Gastrocnemius medialis (tissue), 4 donors: ENCODE results near the gene COASY. TPM values are rescaled to one million over a fixed set of nuclear protein-coding genes. Genes with fewer than 3 reads are reported as not detected.
A peak's percentile ranks its signal among the peaks of the same experiment; 100 is the strongest.

Source experiments
- ATAC-seq, 2 donors: fragments of 150-250 bp; one replicate each; pipeline ENCODE4 v1.9.1; 2016
- DNase-seq, 2 donors: peaks; one replicate each; pipeline ENCODE4 v3.0.0-alpha.2; 2019
- H3K27ac ChIP-seq, 4 donors: fragments of 200-600 bp; sonication (generic); 1 replicate in 1 of 4; 2 replicates in 3 of 4; pipeline ENCODE4 v1.5.1; 2016 to 2018; ENCODE audit warnings: mild to moderate bottlenecking in 2 of 4, moderate library complexity in 1 of 4
- H3K27me3 ChIP-seq, 3 donors: fragments of 200-600 bp; sonication (generic) in 2 of 3; 1 replicate in 1 of 3; 2 replicates in 2 of 3; pipeline versions ENCODE4 v1.5.1 to v1.6.0; 2016 to 2019; ENCODE audit warnings: mild to moderate bottlenecking in 1 of 3, moderate library complexity in 1 of 3
- H3K36me3 ChIP-seq, 2 donors: fragments of 200-600 bp; sonication (generic) in 1 of 2; one replicate each; pipeline ENCODE4 v1.5.1; 2017 to 2018
- H3K4me1 ChIP-seq, 2 donors: fragments of 200-600 bp; sonication (generic) in 1 of 2; one replicate each; pipeline ENCODE4 v1.5.1; 2016 to 2017; ENCODE audit warnings: mild to moderate bottlenecking in 2 of 2
- H3K4me3 ChIP-seq, 4 donors: fragments of 200-600 bp; sonication (generic) in 3 of 4; 1 replicate in 1 of 4; 2 replicates in 3 of 4; pipeline ENCODE4 v1.5.1; 2016 to 2019; ENCODE audit warnings: mild to moderate bottlenecking in 2 of 4
- H3K9me3 ChIP-seq, 3 donors: fragments of 200-600 bp; sonication (generic) in 2 of 3; 1 replicate in 1 of 3; 2 replicates in 2 of 3; pipeline ENCODE4 v1.5.1; 2016 to 2019
- CTCF ChIP-seq, 5 experiments: fragments of 450-650 bp in 3 of 5; fragments of 200-600 bp in 2 of 5; sonication (generic) in 2 of 5; IDR thresholded peaks in 4 of 5; conservative IDR thresholded peaks in 1 of 5; 1 replicate in 4 of 5; 2 replicates in 1 of 5; pipeline ENCODE4 v1.5.1; 2016 to 2019; ENCODE audit warnings: antibody characterized with exemption in 5 of 5, mild to moderate bottlenecking in 3 of 5, moderate library complexity in 3 of 5
- POLR2A ChIP-seq, 2 donors: fragments of 450-650 bp; IDR thresholded peaks; one replicate each; pipeline ENCODE4 v1.6.1; 2017; ENCODE audit warnings: antibody characterized with exemption in 2 of 2, mild to moderate bottlenecking in 2 of 2, moderate library complexity in 2 of 2
- in situ Hi-C, 4 donors: fragments of 200-750 bp; cut with MboI; loops; one replicate each; pipeline versions ENCODE4 v1.15.0 to v1.8.0; 2017; ENCODE audit warnings: low sequenced_read_pairs in 4 of 4
- intact Hi-C: fragments of 100-400 bp; cut with DNase I; formaldehyde crosslinking; loops from one replicate; pipeline ENCODE4 v1.15.1; 2023; ENCODE audit warnings: low total_unique reads
- total RNA-seq, 4 donors: library from RNA; depleted of rRNA; stranded (reverse); fragments of >200 nt; gene quantifications; one replicate each; pipeline versions ENCODE4 v1.1.0 to v1.2.3, GENCODE V29; 2016

The COASY gene
- 10 to 100 TPM; 22.4 to 39.9 (median 27.5) TPM for total RNA-seq

DNA sequence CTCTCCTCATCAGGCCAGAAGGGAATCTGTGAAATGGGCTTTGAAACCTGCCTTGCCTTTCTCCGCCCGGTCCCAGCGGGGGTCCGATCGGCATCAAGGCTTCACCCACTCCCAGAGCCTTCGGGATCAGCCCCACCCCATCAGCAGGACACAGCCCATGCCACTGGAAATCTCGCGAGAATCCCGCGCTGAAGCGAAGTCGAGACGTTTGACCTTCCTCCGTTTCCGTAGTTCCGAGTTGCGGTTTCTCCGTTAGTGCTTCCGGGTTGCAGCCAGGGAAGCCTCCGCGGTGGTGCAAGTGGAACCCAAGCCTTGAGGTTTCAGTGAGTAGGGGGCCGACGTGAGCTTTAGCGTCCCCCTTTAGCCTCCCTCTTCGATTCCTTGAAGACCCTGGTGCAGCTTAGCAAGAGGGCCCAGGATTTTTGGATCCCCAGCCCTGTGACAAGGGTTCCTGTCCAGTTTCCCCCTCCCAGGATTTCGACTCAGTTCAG is at the start of gene COASY:
COASY (plus strand) TSS at position 252 of the 491 bp plus-strand sequence. CDS start 475 bp downstream, outside the sequence.
- intact Hi-C loops = no loop called here
- TF ChIP-seq CTCF (IDR thresholded peaks at IDR 0.05 in 4 of 5, conservative IDR thresholded peaks at IDR 0.05 in 1 of 5) (no peak), POLR2A (IDR thresholded peaks at IDR 0.05) (peak; percentile 45 to 70)
- H3K4me1 ChIP-seq = peaks cover 27 to 30% of the 10 kb centered on the region in 2 donors
- peaks cover 0 to 20% of the 10 kb centered on the region in 2 donors for H3K36me3 ChIP-seq
- in situ Hi-C loops = no loop called here
- H3K4me3 ChIP-seq = peak within 1 kb of the TSS; percentile 83 to 99 (median 94)
- no peaks in the 10 kb centered on the region for H3K9me3 ChIP-seq
- H3K27me3 ChIP-seq = no peaks in the 10 kb centered on the region
- ATAC-seq = peak; percentile 83 to 86
- peak within 1 kb of the TSS; percentile 88 to 89 (median 88) for H3K27ac ChIP-seq
- peak; percentile 91 to 94 for DNase-seq

DNA sequence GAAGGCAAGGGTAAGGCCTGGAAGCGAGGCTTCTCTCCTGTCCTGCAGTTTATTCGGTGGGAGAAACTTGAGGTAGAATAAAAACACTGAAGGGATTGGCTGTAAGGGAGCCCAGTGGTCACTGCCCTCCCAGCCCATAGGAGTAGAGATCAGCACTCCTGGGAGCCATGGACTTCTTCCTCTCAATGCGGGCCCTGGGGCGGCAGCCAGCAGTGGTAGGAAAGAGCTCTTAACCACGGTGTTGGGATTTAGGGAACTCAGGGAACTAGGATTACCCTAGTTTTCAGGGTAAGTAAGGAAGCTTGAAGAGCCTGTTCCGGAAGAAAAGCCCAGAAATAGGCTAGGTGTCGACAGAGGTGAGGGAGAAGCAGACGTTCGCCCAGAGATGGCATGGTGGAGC is 49.7 kb upstream of the COASY start:
- TF ChIP-seq CTCF (IDR thresholded peaks at IDR 0.05 in 4 of 5, conservative IDR thresholded peaks at IDR 0.05 in 1 of 5) (no peak), POLR2A (IDR thresholded peaks at IDR 0.05) (no peak)
- Histone ChIP-seq H3K36me3 (peaks cover 4 to 76% of the 10 kb centered on the region in 2 donors), H3K4me1 (peaks cover 4 to 12% of the 10 kb centered on the region in 2 donors), H3K9me3 (no peaks in the 10 kb centered on the region), H3K27me3 (no peaks in the 10 kb centered on the region), H3K4me3 (no peak overlapping the region), H3K27ac (peak overlapping the region; percentile 48 to 68 (median 52))
- intact Hi-C loops (no loop called here), in situ Hi-C loops (no loop called here)
- DNase-seq (no peak), ATAC-seq (no peak)

DNA sequence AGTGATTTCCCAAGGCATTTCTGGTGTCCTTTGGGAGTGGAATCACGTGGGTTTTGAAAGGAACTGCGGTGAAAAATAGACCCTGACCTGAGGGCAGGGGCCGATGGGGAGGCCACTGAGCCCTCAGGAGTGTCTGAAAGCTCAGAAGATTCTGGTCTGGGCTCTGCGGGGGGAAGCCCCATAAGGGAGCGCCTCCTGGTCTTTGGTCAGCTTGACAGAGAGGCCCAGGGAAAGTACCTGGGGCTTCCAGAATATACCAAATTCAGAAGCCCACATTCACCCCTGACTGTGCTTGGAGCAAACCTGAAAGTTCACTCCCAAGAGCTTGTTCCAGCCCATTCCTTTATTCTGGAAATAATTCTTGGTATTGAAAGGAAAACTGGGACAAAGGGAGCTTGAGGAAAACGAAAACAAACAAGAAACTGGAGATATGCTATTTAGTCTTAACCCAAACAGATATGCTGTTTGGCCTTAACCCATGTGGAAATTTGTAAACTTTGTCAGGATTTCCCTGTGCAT is 49.2 kb upstream of the COASY start:
- Histone ChIP-seq H3K27ac (peak overlapping the region; percentile 48 to 68 (median 52)), H3K4me3 (no peak overlapping the region), H3K4me1 (peaks cover 10 to 18% of the 10 kb centered on the region in 2 donors), H3K36me3 (peaks cover 4 to 71% of the 10 kb centered on the region in 2 donors), H3K9me3 (no peaks in the 10 kb centered on the region), H3K27me3 (no peaks in the 10 kb centered on the region)
- DNase-seq (no peak), ATAC-seq (no peak)
- intact Hi-C loops = no loop called here
- TF ChIP-seq POLR2A (IDR thresholded peaks at IDR 0.05) (no peak), CTCF (IDR thresholded peaks at IDR 0.05 in 4 of 5, conservative IDR thresholded peaks at IDR 0.05 in 1 of 5) (no peak)
- in situ Hi-C loops = no loop called here

DNA sequence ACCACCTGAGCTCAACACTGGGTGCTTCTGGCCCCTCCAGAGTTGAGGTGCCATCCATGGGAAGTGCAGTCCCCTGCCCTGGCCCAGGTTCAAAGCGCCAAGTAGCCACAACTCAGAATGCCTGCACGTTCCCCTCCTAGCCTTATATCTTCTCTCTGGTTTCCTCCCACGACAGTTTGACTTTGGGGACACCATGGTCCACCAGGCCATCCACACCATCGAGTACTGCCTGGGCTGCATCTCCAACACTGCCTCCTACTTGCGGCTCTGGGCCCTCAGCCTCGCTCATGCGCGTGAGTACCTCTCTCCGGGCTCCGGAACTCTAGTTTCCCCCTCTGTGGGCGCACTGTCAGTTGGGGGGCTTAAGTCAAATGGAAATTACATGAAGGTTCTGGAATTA is 48.3 kb upstream of the COASY start:
- H3K27me3 ChIP-seq = no peaks in the 10 kb centered on the region
- in situ Hi-C loops = no loop called here
- H3K4me3 ChIP-seq = no peak overlapping the region
- H3K36me3 ChIP-seq = peaks cover 4 to 62% of the 10 kb centered on the region in 2 donors
- TF ChIP-seq POLR2A (IDR thresholded peaks at IDR 0.05) (no peak), CTCF (IDR thresholded peaks at IDR 0.05 in 4 of 5, conservative IDR thresholded peaks at IDR 0.05 in 1 of 5) (no peak)
- DNase-seq (no peak), ATAC-seq (no peak)
- H3K9me3 ChIP-seq = no peaks in the 10 kb centered on the region
- H3K27ac ChIP-seq = peak overlapping the region; percentile 48 to 68 (median 52)
- intact Hi-C loops = no loop called here
- peaks cover 19 to 27% of the 10 kb centered on the region in 2 donors for H3K4me1 ChIP-seq
